ENCODE results near the gene DPH1.

GRCh38 chr17:2070241-2071023, 40.5 kb downstream of the DPH1 start:
- TF ChIP-seq, protein P1, sequence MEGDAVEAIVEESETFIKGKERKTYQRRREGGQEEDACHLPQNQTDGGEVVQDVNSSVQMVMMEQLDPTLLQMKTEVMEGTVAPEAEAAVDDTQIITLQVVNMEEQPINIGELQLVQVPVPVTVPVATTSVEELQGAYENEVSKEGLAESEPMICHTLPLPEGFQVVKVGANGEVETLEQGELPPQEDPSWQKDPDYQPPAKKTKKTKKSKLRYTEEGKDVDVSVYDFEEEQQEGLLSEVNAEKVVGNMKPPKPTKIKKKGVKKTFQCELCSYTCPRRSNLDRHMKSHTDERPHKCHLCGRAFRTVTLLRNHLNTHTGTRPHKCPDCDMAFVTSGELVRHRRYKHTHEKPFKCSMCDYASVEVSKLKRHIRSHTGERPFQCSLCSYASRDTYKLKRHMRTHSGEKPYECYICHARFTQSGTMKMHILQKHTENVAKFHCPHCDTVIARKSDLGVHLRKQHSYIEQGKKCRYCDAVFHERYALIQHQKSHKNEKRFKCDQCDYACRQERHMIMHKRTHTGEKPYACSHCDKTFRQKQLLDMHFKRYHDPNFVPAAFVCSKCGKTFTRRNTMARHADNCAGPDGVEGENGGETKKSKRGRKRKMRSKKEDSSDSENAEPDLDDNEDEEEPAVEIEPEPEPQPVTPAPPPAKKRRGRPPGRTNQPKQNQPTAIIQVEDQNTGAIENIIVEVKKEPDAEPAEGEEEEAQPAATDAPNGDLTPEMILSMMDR (IDR thresholded peaks at IDR 0.05; ENCODE audit: low read depth, low read length), result no peak
- no peak for TF ChIP-seq POLR2A (IDR thresholded peaks at IDR 0.05; ENCODE audit: extremely low read depth, insufficient read length)
